NCI-H187 (cell line): ENCODE results near the gene C12orf75.
"Not testable (repeated sequence)": the region's sequence is repeated elsewhere in the genome, so short reads cannot be mapped to it uniquely, and the experiment has no call there.

Experiments used
- DNase-seq, 2 experiments: peaks; one replicate each; lab custom pipeline; 2025; lab: John Stamatoyannopoulos, UW

C12orf75 gene

DNA sequence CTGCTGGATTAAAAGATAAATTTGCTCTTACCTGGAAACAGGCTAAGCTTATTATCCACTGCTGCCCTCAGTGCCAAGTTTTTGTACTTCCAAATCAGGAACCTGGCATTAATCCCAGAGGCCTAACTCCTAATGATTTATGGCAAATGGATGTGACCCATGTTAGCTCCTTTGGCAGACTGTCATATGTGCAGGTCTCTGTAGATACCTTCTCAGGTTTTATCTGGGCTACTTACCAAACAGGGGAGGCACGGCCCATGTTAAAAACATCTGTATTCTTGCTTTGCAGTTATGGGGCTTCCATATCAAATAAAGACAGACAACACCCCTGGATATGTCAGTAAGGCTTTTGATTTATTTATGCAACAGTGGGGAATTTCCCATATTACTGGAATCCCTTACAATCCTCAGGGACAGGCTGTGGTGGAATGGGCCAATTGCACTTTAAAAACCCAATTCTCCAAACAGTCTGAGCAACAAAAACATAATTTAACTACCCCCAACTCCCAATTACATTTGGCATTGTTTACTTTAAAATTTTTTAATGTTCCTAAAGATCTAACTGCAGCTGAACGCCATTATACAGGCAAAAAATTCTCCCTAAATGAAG, 19.9 kb upstream of the C12orf75 start:
- not testable (repeated sequence) for DNase-seq

DNA sequence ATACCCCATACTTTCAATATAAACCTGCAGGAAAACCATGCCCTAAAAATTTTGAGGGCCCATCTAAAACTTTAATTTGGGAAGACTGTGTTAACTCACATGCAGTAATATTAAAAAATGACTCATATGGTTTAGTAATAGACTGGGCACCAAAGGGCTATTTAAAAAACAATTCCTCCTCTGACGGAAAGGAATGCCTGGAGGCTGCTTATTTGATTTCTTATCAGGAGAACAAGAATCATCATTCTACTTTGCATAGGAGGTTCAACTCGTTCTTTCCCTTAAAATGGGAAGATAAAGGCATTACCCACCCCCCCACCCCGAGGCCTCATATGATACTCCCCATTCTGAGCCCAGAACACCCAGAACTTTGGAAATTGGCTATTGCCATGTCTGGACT, 18.6 kb upstream of the C12orf75 start:
- not testable (repeated sequence) for DNase-seq

DNA sequence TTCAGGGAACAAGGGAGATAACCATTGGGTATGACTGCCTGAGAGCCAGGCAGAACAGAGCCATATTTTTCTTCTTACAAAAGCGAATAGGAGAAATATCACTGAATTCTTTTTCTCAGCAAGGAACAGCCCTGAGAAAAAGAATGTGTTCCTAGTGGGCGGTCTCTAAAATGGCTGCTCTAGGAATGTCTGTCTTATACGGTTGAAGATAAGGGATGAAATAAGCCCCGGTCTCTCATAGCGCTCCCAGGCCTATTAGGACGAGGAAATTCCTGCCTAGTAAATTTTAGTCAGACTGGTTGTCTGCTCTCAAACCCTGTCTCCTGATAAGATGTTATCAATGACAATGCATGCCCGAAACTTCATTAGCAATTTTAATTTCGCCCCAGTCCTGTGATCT, 16.7 kb upstream of the C12orf75 start:
- not testable (repeated sequence) for DNase-seq

GRCh38 chr12:105315130-105315529, 15.4 kb upstream of the C12orf75 start:
- no peak for DNase-seq

GRCh38 chr12:105315726-105316125, 14.8 kb upstream of the C12orf75 start:
- no peak for DNase-seq

DNA sequence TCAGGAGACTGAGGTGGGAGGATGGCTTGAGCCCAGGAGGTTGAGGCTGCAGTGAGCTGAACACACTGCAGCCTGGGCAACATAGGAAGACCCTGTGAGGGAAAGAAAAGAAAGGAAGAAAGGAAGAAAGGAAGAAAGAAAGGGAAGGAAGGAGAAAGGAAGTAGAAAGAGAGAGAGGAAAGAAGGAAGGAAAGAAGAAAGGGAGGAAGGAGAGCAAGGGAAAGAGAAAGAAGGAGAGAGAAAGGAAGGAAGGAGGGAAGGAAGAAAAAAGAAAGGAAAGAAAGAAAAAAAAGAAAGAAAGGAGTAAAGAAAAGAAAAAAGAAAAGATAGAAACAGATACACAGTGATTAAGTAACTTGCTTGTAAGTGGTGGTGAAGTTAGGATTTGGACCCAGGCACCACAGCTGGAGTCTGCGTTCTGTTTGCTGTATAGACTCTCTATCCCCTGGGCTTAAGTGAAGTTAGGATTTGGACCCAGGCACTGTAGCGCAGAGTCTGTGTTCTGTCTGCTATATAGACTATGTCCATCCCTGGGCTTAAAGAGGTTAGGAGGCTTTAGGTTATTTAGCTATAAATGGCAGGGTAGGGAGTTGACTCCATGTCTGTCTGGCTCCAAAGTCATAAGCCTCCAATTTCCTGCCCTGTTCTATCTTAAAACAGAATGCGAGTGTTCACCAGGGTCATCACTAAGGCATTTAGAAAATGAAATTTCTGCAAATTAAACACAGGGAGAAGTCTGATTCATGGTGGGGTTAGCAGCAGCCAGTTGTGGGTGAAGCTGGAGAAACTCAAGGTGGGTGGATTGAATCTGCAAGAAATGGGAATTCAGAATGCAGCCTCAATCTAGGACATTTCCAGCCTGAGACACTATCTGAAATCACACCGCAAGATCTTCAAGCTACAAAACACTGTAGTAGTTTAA, 13.3 kb upstream of the C12orf75 start:
- DNase-seq = no peak

GRCh38 chr12:105317942-105318621, 12.4 kb upstream of the C12orf75 start:
- no peak for DNase-seq

- DNase-seq = no peak
Measured at GRCh38 chr12:105318651-105319483, 11.6 kb upstream of the C12orf75 start.

DNA sequence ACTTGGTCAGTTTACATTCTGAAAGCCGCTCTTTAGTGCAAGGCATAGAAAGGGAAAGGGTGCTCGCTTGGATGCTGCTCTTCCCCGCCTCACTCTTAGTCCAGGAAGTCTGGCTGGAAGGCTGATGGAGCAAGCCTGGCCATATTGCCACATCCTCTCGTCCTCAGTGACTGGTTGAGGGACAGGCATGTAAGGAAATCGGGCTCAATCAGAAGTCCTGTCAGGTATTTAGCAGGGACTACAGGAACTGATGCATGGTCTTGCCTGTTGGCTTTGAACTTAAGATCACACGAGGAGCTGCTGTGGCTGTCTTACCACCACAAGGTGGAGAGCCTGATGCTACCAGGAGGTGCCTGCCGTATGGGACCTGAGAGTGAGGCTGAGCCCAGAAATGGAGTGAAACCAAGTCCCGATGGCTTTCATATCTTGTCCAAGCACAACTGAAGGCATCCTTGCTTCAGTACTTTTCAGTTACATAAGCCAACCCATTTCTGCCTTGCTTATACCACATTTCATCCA, 10.7 kb upstream of the C12orf75 start:
- no peak for DNase-seq

GRCh38 chr12:105321125-105321524, 9.4 kb upstream of the C12orf75 start:
- no peak for DNase-seq

- DNase-seq = no peak
Measured at GRCh38 chr12:105322070-105322469, 8.4 kb upstream of the C12orf75 start.

DNA sequence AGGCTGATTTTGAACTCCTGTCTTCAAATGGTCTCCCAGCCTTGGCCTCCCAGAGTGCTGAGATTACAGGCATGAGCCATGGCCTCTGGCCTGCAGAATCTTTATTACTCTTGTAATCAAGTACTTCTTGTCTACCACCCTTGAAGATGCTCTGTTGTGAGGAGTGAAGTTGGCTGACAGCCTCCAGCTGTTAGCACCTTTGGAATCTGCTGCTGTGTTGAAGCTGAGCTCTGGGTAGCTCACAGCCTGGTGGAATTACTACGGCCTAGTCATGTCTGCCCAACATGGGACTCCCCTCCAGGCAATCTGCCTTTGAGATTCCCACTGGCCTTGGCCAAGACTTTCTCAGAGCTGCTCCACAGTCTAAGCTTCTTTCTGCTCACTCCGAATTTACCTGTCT, 5.8 kb upstream of the C12orf75 start:
- no peak for DNase-seq

GRCh38 chr12:105325117-105325516, 5.4 kb upstream of the C12orf75 start:
- DNase-seq = no peak

DNA sequence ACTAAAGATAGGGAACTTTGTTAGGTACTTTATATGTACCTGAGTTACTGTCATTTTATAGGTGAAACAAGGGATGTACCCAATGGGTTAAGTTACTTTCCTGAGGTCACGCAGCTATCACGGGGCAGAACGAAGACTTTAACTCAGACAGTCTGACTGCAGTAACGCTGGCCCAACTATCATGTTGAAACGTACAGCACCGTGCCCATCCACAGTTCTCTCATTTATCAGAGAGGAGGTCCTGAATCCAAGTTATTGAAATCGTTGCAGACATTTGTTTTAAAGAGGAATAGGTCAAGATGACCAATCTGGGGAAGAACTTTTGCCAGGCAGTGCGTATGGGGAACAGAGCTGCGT, 587 bp upstream of the C12orf75 start:
- no peak for DNase-seq

- no peak for DNase-seq
Measured at GRCh38 chr12:105330931-105331804, 677 bp downstream of the C12orf75 start.

GRCh38 chr12:105331805-105332251, 1.3 kb downstream of the C12orf75 start:
- peak; percentile 55 to 60 for DNase-seq

DNA sequence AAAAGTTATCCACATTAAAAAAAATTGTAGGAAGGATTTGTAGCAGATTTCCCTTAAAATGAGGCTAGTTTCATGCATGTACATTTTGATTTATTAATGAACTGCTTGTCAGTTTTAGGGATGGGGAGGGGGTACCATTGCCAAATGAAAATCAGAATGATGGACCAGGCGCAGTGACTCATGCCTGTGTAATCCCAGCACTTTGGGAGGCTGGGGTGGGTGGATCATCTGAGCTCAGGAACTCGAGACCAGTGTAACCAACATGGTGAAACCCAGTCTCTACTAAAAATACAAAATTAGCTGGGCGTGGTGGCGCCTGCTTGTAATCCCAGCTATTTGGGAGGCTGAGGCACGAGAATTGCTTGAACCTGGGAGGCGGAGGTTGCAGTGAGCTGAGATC, 1.8 kb downstream of the C12orf75 start:
- not testable (repeated sequence) for DNase-seq

DNA sequence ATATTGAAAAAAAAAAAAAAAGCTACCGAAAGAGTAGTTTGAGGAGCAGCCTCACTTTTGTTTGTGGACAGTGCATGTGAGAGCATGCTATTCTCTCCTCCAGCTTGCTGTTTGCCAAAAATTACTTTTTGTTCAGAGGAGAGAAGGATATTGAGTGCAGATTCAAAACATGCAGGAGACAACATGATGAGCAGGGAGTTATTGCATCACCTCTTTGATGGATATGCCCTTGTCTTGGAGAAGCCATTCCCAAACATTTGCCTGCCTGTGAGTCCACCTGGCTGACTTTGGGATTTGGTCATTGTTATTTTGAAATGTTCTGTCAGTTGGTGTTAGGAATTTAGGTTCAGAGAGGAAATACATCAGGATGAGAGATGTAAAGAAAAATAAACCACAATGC, 2.4 kb downstream of the C12orf75 start:
- no peak for DNase-seq

DNA sequence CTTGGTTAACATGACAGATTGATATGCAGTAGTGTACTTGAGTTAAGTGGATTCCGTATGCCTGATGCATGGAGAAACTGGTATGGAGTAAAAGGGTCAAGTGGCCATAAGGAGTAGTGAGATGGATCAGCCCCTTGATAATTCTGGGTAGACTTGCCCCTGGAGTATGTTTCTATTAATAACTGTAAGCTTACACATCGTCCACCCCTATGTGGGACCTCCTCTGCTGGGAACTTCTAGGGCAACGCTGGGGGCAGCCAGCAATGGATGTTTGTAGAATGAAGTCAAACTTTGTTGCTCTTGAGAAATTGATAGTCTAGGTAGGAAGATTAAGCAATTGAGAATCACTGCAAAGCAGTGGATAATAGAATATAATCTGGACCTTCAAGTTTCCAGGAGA, 3.5 kb downstream of the C12orf75 start:
- peak; percentile 81 to 89 for DNase-seq

DNA sequence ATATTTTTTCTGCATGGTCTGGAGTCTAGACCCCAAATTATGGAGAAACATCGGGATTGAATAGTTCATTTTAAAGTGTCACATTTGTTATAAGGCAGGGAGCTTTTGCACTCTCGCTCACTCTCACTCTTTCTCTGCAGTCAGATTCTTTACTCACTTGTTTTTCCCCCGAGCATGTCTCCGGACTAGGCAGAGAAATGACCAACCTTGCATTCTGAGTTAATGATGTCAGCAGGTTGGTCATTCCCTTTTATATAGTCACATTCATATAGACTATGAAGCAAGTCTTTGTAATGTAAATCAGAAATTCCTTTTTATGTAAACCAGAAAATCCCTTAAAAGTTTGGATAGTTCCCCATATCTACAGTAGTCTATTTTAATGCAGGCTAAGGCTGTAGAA, 4.1 kb downstream of the C12orf75 start:
- no peak for DNase-seq

- no peak for DNase-seq
Measured at GRCh38 chr12:105335856-105336255, 5.4 kb downstream of the C12orf75 start.
